Measurements from ENCODE around the gene CASKIN1. TPM values are rescaled to one million over a fixed set of nuclear protein-coding genes. Genes with fewer than 3 reads are reported as not detected.
A peak's percentile ranks its signal among the peaks of the same experiment; 100 is the strongest.

CASKIN1 gene
- total RNA-seq, 2 donors from 2014 or later: 8.2 to 9.7 TPM

- TF ChIP-seq, protein P1, sequence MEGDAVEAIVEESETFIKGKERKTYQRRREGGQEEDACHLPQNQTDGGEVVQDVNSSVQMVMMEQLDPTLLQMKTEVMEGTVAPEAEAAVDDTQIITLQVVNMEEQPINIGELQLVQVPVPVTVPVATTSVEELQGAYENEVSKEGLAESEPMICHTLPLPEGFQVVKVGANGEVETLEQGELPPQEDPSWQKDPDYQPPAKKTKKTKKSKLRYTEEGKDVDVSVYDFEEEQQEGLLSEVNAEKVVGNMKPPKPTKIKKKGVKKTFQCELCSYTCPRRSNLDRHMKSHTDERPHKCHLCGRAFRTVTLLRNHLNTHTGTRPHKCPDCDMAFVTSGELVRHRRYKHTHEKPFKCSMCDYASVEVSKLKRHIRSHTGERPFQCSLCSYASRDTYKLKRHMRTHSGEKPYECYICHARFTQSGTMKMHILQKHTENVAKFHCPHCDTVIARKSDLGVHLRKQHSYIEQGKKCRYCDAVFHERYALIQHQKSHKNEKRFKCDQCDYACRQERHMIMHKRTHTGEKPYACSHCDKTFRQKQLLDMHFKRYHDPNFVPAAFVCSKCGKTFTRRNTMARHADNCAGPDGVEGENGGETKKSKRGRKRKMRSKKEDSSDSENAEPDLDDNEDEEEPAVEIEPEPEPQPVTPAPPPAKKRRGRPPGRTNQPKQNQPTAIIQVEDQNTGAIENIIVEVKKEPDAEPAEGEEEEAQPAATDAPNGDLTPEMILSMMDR (conservative IDR thresholded peaks at IDR 0.05): no peak
- peak overlapping the region; percentile 81 for H3K9ac ChIP-seq (ENCODE audit: extremely low read depth, low read length, poor library complexity, severe bottlenecking)
- DNase-seq: peak; percentile 80
- no peaks in the 10 kb centered on the region for H3K27me3 ChIP-seq (ENCODE audit: control insufficient read depth, insufficient read depth, low read length, poor library complexity, severe bottlenecking)
- Mint-ChIP-seq H3K4me1 (peaks cover 4% of the 10 kb centered on the region), H3K9me3 (no peaks in the 10 kb centered on the region), H3K4me3 (peak overlapping the region; percentile 74), H3K27ac (peak overlapping the region; percentile 72), H3K27me3 (ENCODE audit: insufficient read depth) (no peaks in the 10 kb centered on the region), H3K36me3 (ENCODE audit: low read depth) (peaks cover 8% of the 10 kb centered on the region)
- peak overlapping the region; percentile 91 for H3K4me3 ChIP-seq (ENCODE audit: low read length)
- 12 to 18% methylated on average over 7 to 22 of the region's 22 CpGs for WGBS, 2 experiments (ENCODE audit: insufficient coverage in 1 of 2, insufficient read length in 1 of 2)
- no peaks in the 10 kb centered on the region for H3K4me1 ChIP-seq (ENCODE audit: control insufficient read depth, insufficient read depth, low read length)
- H3K36me3 ChIP-seq (ENCODE audit: control insufficient read depth, insufficient read depth, low read length): peaks cover 18% of the 10 kb centered on the region
- H3K9me3 ChIP-seq (ENCODE audit: control insufficient read depth, low read length): no peaks in the 10 kb centered on the region
- H3K27ac ChIP-seq (ENCODE audit: low read depth, low read length): peak overlapping the region; percentile 4
Observed at GRCh38 chr16:2223942-2224486, 27.6 kb upstream of the CASKIN1 start.

DNA sequence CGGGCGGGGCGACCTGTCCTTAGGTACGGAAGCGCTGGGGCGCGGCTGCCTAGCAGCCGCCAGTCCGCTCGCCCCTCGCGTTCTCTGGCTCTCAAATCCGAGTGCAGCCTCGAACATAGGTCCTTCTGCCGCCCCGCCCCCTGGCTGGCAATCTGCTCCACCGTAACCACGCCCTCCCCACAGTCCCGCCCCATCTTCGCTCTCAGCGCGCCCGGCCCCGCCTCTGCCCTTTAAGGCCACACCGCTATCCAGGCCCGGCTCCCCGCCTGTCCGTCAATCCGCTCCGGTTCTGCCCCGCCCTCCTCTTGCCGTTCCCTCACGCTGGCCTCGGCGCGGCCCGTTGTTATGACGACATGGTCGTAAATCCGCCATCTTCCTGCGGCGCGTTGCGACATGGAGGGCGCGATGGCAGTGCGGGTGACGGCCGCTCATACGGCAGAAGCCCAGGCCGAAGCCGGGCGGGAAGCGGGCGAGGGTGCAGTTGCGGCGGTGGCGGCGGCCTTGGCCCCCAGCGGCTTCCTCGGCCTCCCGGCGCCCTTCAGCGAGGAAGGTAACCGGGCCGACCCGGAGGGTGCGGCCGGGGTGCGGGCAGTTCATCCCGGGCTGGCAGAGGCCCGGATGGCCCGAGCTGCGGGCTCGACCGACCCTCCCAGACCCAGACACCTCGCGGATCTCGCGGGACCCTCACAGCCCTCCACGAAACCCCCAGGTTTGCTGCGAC, 27.0 kb upstream of the CASKIN1 start, which contains the start of gene E4F1:
E4F1 (plus strand) TSS at position 371 of the 721 bp plus-strand sequence; CDS start at position 394, 23 bp downstream.
- H3K27ac ChIP-seq (ENCODE audit: low read depth, low read length): peak within 1 kb of the TSS; percentile 4
- no peaks in the 10 kb centered on the region for H3K4me1 ChIP-seq (ENCODE audit: control insufficient read depth, insufficient read depth, low read length)
- H3K9me3 ChIP-seq (ENCODE audit: control insufficient read depth, low read length): no peaks in the 10 kb centered on the region
- H3K9ac ChIP-seq (ENCODE audit: extremely low read depth, low read length, poor library complexity, severe bottlenecking): peak within 1 kb of the TSS; percentile 81
- no peaks in the 10 kb centered on the region for H3K27me3 Mint-ChIP-seq (ENCODE audit: insufficient read depth)
- H3K36me3 Mint-ChIP-seq (ENCODE audit: low read depth): peaks cover 8% of the 10 kb centered on the region
- no peaks in the 10 kb centered on the region for H3K27me3 ChIP-seq (ENCODE audit: control insufficient read depth, insufficient read depth, low read length, poor library complexity, severe bottlenecking)
- TF ChIP-seq, protein P1 (conservative IDR thresholded peaks at IDR 0.05): no peak
- DNase-seq: peak; percentile 100
- 0 to 1% methylated on average over 27 to 82 of the region's 82 CpGs for WGBS, 2 experiments (ENCODE audit: insufficient coverage in 1 of 2, insufficient read length in 1 of 2)
- no peaks in the 10 kb centered on the region for H3K9me3 Mint-ChIP-seq
- peaks cover 13% of the 10 kb centered on the region for H3K36me3 ChIP-seq (ENCODE audit: control insufficient read depth, insufficient read depth, low read length)
- peaks cover 4% of the 10 kb centered on the region for H3K4me1 Mint-ChIP-seq
- H3K27ac Mint-ChIP-seq: peak within 1 kb of the TSS; percentile 72
- peak within 1 kb of the TSS; percentile 74 for H3K4me3 Mint-ChIP-seq
- H3K4me3 ChIP-seq (ENCODE audit: low read length): peak within 1 kb of the TSS; percentile 91

- Histone ChIP-seq H3K9me3 (ENCODE audit: control insufficient read depth, low read length) (no peaks in the 10 kb centered on the region), H3K36me3 (ENCODE audit: control insufficient read depth, insufficient read depth, low read length) (peaks cover 17% of the 10 kb centered on the region), H3K27ac (ENCODE audit: low read depth, low read length) (no peak overlapping the region), H3K9ac (ENCODE audit: extremely low read depth, low read length, poor library complexity, severe bottlenecking) (no peak overlapping the region), H3K4me1 (ENCODE audit: control insufficient read depth, insufficient read depth, low read length) (peaks cover 3% of the 10 kb centered on the region), H3K27me3 (ENCODE audit: control insufficient read depth, insufficient read depth, low read length, poor library complexity, severe bottlenecking) (no peaks in the 10 kb centered on the region), H3K4me3 (ENCODE audit: low read length) (no peak overlapping the region)
- H3K9me3 Mint-ChIP-seq: no peaks in the 10 kb centered on the region
- H3K4me1 Mint-ChIP-seq: peaks cover 12% of the 10 kb centered on the region
- H3K36me3 Mint-ChIP-seq (ENCODE audit: low read depth): peaks cover 12% of the 10 kb centered on the region
- DNase-seq: no peak
- no peak overlapping the region for H3K27ac Mint-ChIP-seq
- H3K27me3 Mint-ChIP-seq (ENCODE audit: insufficient read depth): no peaks in the 10 kb centered on the region
- H3K4me3 Mint-ChIP-seq: peak overlapping the region; percentile 71
- TF ChIP-seq, protein P1 (conservative IDR thresholded peaks at IDR 0.05): no peak
- 89 to 96% methylated on average over 2 of the region's 4 CpGs for WGBS, 2 experiments (ENCODE audit: insufficient coverage in 1 of 2, insufficient read length in 1 of 2)
Observed at GRCh38 chr16:2216330-2216729, 19.9 kb upstream of the CASKIN1 start.
